K562 (cell line): ENCODE measurements around the gene ZNF557. TPM values are rescaled to one million over a fixed set of nuclear protein-coding genes. Genes with fewer than 3 reads are reported as not detected.

ENCODE experiments used
- CBX5 ChIP-seq: IDR thresholded peaks from 2 replicates; pipeline ENCODE4 v1.6.1; 2014; ENCODE audit warnings: low read depth, borderline replicate concordance
- CCNT2 ChIP-seq: IDR thresholded peaks from 2 replicates; pipeline ENCODE4 v1.6.1; 2011; ENCODE audit warnings: borderline replicate concordance, low read depth, mild to moderate bottlenecking, moderate library complexity, mixed read lengths, low read length; ENCODE audit not compliant: insufficient read length; ENCODE audit errors: extremely low read depth
- COPS2 ChIP-seq: fragments of 450-650 bp; conservative IDR thresholded peaks from 2 replicates; pipeline ENCODE4 v1.6.1; 2016; ENCODE audit warnings: mild to moderate bottlenecking, moderate library complexity
- ELF4 ChIP-seq: fragments of 450-650 bp; formaldehyde crosslinking; IDR thresholded peaks from 2 replicates; pipeline ENCODE4 v1.4.0; 2022; ENCODE audit warnings: missing genetic modification characterization
- ESRRA ChIP-seq: fragments of 450-650 bp; IDR thresholded peaks from 2 replicates; pipeline ENCODE4 v1.6.1; 2014; ENCODE audit warnings: low read depth, mild to moderate bottlenecking, moderate library complexity, borderline replicate concordance
- FOXA1 ChIP-seq: fragments of 450-650 bp; IDR thresholded peaks from 2 replicates; pipeline ENCODE4 v1.6.1; 2016; ENCODE audit warnings: mild to moderate bottlenecking, borderline replicate concordance
- FOXK2 ChIP-seq, 2 experiments: fragments of 450-650 bp; IDR thresholded peaks in 1 of 2; conservative IDR thresholded peaks in 1 of 2; 2 replicates each; pipeline ENCODE4 v1.6.1; 2016; ENCODE audit warnings: low read depth in 2 of 2, mild to moderate bottlenecking in 1 of 2
- HDAC6 ChIP-seq: IDR thresholded peaks from 2 replicates; pipeline ENCODE4 v1.6.1; 2012; ENCODE audit warnings: low read depth, mild to moderate bottlenecking, control low read depth, inconsistent platforms, low read length, moderate library complexity
- HNRNPLL ChIP-seq: fragments of 200-400 bp; formaldehyde crosslinking; IDR thresholded peaks from 2 replicates; pipeline ENCODE4 v1.6.1; 2017; ENCODE audit warnings: low read length, low read depth, mild to moderate bottlenecking; ENCODE audit not compliant: poor library complexity, severe bottlenecking
- LCOR ChIP-seq: sonication (generic); formaldehyde crosslinking; IDR thresholded peaks from 2 replicates; pipeline ENCODE4 v1.8.0; 2022; ENCODE audit warnings: mild to moderate bottlenecking, missing genetic modification reagents
- NFYB ChIP-seq: IDR thresholded peaks from 2 replicates; pipeline ENCODE4 v1.6.1; 2011; ENCODE audit warnings: mild to moderate bottlenecking, moderate library complexity; ENCODE audit not compliant: insufficient read length; ENCODE audit errors: extremely low read depth
- OTX1 ChIP-seq: fragments of 450-650 bp; formaldehyde crosslinking; IDR thresholded peaks from 2 replicates; pipeline ENCODE4 v1.4.0; 2022; ENCODE audit warnings: mild to moderate bottlenecking
- RAD21 ChIP-seq, 2 experiments: fragments of 250-450 bp in 1 of 2; fragments of 450-650 bp in 1 of 2; sonication (Bioruptor Pico) in 1 of 2; formaldehyde crosslinking in 1 of 2; IDR thresholded peaks in 1 of 2; conservative IDR thresholded peaks in 1 of 2; 2 replicates each; pipeline versions ENCODE4 v1.4.0 to v1.8.0; 2020 to 2022; ENCODE audit warnings: mild to moderate bottlenecking in 2 of 2, moderate library complexity in 1 of 2
- RUNX1 ChIP-seq: sonication (generic); IDR thresholded peaks from 2 replicates; pipeline ENCODE4 v1.6.1; 2016; ENCODE audit warnings: antibody characterized with exemption, low read depth
- SMARCB1 ChIP-seq: IDR thresholded peaks from 2 replicates; pipeline ENCODE4 v1.6.1; 2011; ENCODE audit warnings: improper control_type of control experiment, low read depth; ENCODE audit not compliant: insufficient read length
- SPI1 ChIP-seq: IDR thresholded peaks from 2 replicates; pipeline ENCODE4 v1.6.1; 2011; ENCODE audit warnings: low read depth, low read length, control low read depth, borderline replicate concordance
- SRSF7 ChIP-seq: fragments of 200-400 bp; formaldehyde crosslinking; optimal IDR thresholded peaks from 2 replicates; pipeline ENCODE3; 2017; ENCODE audit warnings: mild to moderate bottlenecking, low read depth, low read length
- TAF1 ChIP-seq: IDR thresholded peaks from 2 replicates; pipeline ENCODE4 v1.6.1; 2011; ENCODE audit warnings: mild to moderate bottlenecking, low read length, moderate library complexity; ENCODE audit not compliant: insufficient read depth, control insufficient read depth, severe bottlenecking; ENCODE audit errors: extremely low read depth
- TOE1 ChIP-seq, 2 experiments: fragments of 450-650 bp in 1 of 2; sonication (generic) in 1 of 2; formaldehyde crosslinking in 1 of 2; IDR thresholded peaks; 2 replicates each; pipeline versions ENCODE4 v1.7.1 to v1.8.0; 2016 to 2022; ENCODE audit warnings: borderline replicate concordance in 2 of 2, mild to moderate bottlenecking in 2 of 2, antibody characterized with exemption in 1 of 2, inconsistent platforms in 1 of 2, low read depth in 1 of 2, missing genetic modification reagents in 1 of 2, moderate library complexity in 1 of 2
- ZKSCAN1 ChIP-seq: fragments of 150-350 bp; IDR thresholded peaks from 2 replicates; pipeline ENCODE4 v1.6.1; 2016; ENCODE audit warnings: low read depth, low read length
- ZKSCAN8 ChIP-seq: fragments of 200-800 bp; sonication (Bioruptor generic); IDR thresholded peaks from 2 replicates; pipeline ENCODE4 v1.6.1; 2016; ENCODE audit warnings: missing genetic modification characterization, missing compliant biosample characterization
- ZNF586 ChIP-seq: fragments of 450-650 bp; formaldehyde crosslinking; conservative IDR thresholded peaks from 2 replicates; pipeline ENCODE4 v1.4.0; 2020; ENCODE audit warnings: mild to moderate bottlenecking, moderate library complexity
- polyA plus RNA-seq, 8 experiments: library from polyadenylated mRNA; depleted of rRNA in 4 of 8; stranded (reverse) in 5 of 8; unstranded in 3 of 8; fragments of >200 nt; fragmentation: Nextera tagmentation in 2 of 8; fragmentation: Illumina TruSeq in 1 of 8; extraction: Ambion mirVana in 2 of 8; extraction: Trizol in 1 of 8; gene quantifications; 2 replicates each; pipeline versions ENCODE4 v1.2.1 to v1.2.3, GENCODE V29; 2011 to 2014; ENCODE audit warnings: inconsistent platforms in 1 of 8, missing spikeins in 1 of 8
- total RNA-seq, 7 experiments: library from RNA; depleted of rRNA in 6 of 7; stranded (reverse); fragments of >200 nt in 6 of 7; fragmentation: Illumina TruSeq in 2 of 7; extraction: Trizol in 2 of 7; gene quantifications; 2 replicates each; pipeline versions ENCODE4 v1.2.1 to v1.2.3, GENCODE V29; 2011 to 2021; ENCODE audit warnings: low replicate concordance in 1 of 7
- TF ChIP-seq, protein P1 (sequence below): fragments of 250-450 bp; sonication (Bioruptor Pico); IDR thresholded peaks from 2 replicates; pipeline ENCODE4 v1.5.1; 2021; ENCODE audit warnings: mild to moderate bottlenecking
- TF ChIP-seq, protein P2 (sequence below): fragments of 250-450 bp; sonication (Bioruptor Pico); IDR thresholded peaks from 2 replicates; pipeline ENCODE4 v1.4.0; 2020; ENCODE audit warnings: borderline replicate concordance

ZNF557 gene
- total and polyA plus RNA-seq, 9 of the 15 experiments (the other 6 are each of a cell fraction or from before 2014, with no cell fraction given), result 2.2 to 6.6 (median 4.4) TPM

DNA sequence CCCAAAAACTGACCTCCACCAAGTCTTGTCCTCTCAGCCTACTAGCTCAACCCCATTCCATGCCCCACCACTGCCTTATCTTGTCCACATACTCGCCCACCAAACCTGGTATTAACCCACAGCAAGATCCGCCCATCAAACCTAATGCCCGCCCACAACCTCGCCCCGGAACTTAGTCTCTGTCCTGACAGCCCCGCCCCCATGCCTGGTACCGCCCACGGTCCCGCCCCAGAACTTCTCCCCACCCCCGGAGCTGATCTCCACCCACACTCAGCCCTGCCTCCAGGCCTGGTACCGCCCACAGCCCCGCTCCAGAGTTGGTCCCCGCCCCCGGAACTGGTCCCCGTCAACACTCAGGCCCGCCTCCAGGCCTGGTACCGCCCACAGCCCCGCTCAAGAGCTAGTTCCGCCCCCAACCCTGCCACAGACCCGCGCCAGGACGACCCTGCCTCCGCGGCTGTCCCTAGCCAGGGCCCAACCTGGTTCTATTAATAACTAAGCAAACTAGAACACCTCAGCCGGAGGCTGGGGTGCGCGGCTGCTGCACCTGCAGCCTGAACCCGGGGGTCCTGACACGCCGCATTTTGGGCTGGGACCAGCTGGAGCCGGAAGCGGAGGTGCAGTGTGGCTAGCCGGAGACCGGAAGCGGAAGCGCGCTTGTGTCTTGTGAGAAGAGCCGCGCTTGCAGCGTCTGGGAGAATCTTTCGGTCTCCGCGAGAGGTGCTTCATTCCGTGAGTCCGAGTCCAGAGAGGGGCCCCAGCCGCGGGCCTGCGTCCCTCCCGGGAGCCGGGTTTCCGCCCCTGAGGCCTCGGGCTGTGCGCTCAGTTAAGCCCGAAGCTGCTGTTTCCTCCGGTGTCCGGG lies at the start of gene ZNF557 (continued):
- peak; percentile 67 for TF ChIP-seq TAF1
- TF ChIP-seq RUNX1, result no peak
- TF ChIP-seq, protein P1, sequence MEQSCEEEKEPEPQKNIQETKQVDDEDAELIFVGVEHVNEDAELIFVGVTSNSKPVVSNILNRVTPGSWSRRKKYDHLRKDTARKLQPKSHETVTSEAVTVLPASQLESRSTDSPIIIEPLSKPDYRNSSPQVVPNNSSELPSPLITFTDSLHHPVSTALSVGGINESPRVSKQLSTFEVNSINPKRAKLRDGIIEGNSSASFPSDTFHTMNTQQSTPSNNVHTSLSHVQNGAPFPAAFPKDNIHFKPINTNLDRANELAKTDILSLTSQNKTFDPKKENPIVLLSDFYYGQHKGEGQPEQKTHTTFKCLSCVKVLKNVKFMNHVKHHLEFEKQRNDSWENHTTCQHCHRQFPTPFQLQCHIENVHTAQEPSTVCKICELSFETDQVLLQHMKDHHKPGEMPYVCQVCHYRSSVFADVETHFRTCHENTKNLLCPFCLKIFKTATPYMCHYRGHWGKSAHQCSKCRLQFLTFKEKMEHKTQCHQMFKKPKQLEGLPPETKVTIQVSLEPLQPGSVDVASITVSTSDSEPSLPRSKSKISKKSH (CRISPR knock-in tag), result no peak
- no peak for TF ChIP-seq ZKSCAN8 (CRISPR knock-in tag)
- TF ChIP-seq ELF4 (CRISPR knock-in tag), result peak; percentile 29; the same call in 1 of the 2 replicates
- TF ChIP-seq ZKSCAN1, result no peak
- TF ChIP-seq SPI1, result peak; percentile 34; the same call in 1 of the 2 replicates
- TF ChIP-seq SMARCB1, result no peak
- TF ChIP-seq FOXK2 (conservative IDR thresholded peaks at IDR 0.05 in 1 of 2, IDR thresholded peaks at IDR 0.05 in 1 of 2; ENCODE audit: low read depth in 2 of 2), result peak; percentile 79 to 82; a peak in 3 of 4 replicates
- 0 out of 2 replicates have a peak, but pooled peaks have one; percentile 49 for TF ChIP-seq OTX1 (CRISPR knock-in tag)
- no peak for TF ChIP-seq RAD21 (CRISPR knock-in tag; conservative IDR thresholded peaks at IDR 0.05 in 1 of 2, IDR thresholded peaks at IDR 0.05 in 1 of 2)
- TF ChIP-seq, protein P2, sequence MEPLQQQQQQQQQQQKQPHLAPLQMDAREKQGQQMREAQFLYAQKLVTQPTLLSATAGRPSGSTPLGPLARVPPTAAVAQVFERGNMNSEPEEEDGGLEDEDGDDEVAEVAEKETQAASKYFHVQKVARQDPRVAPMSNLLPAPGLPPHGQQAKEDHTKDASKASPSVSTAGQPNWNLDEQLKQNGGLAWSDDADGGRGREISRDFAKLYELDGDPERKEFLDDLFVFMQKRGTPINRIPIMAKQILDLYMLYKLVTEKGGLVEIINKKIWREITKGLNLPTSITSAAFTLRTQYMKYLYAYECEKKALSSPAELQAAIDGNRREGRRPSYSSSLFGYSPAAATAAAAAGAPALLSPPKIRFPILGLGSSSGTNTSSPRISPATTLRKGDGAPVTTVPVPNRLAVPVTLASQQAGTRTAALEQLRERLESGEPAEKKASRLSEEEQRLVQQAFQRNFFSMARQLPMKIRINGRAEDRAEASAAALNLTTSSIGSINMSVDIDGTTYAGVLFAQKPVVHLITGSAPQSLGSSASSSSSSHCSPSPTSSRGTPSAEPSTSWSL (CRISPR knock-in tag), result no peak
- no peak for TF ChIP-seq CCNT2
- no peak for TF ChIP-seq NFYB
- no peak for TF ChIP-seq HDAC6
- TF ChIP-seq COPS2, result no peak
- TF ChIP-seq HNRNPLL, result peak; percentile 33
- no peak for TF ChIP-seq ZNF586
- peak; percentile 67; the same call in 1 of the 2 replicates for TF ChIP-seq ESRRA
- TF ChIP-seq FOXA1, result no peak
- TF ChIP-seq SRSF7, result no peak
- TF ChIP-seq TOE1 (IDR thresholded peaks at IDR 0.05; ENCODE audit: borderline replicate concordance), result peak; percentile 25; the same call in 1 of the 2 replicates
- TF ChIP-seq TOE1 (CRISPR knock-in tag; IDR thresholded peaks at IDR 0.05; ENCODE audit: borderline replicate concordance, low read depth), result no peak
- TF ChIP-seq CBX5, result no peak
- TF ChIP-seq LCOR (CRISPR knock-in tag), result peak; percentile 76
